Effector memory CD4-positive, alpha-beta T cell (primary cell): ENCODE results near the gene HPSE2.
A peak's percentile ranks its signal among the peaks of the same experiment; 100 is the strongest.

Source experiments
- DNase-seq, 3 donors: peaks; one replicate each; pipeline ENCODE4 v3.0.0-alpha.2; 2020
- H3K27ac ChIP-seq: 2 replicates; pipeline ENCODE4 v1.7.0; 2013; ENCODE audit warnings: mild to moderate bottlenecking, low read length, moderate library complexity; ENCODE audit not compliant: insufficient read depth, poor library complexity, severe bottlenecking
- H3K27me3 ChIP-seq: replicated peaks from 2 replicates; pipeline ENCODE4 v1.7.0; 2013; ENCODE audit warnings: mild to moderate bottlenecking, low read length; ENCODE audit not compliant: insufficient read depth, control insufficient read depth, poor library complexity, severe bottlenecking
- H3K36me3 ChIP-seq: 2 replicates; pipeline ENCODE4 v1.7.0; 2013; ENCODE audit warnings: mild to moderate bottlenecking, low read length, moderate library complexity; ENCODE audit not compliant: control insufficient read depth, insufficient read depth
- H3K4me1 ChIP-seq: 2 replicates; pipeline ENCODE4 v1.7.0; 2013; ENCODE audit warnings: low read length, mild to moderate bottlenecking; ENCODE audit not compliant: control insufficient read depth, insufficient read depth, poor library complexity, severe bottlenecking
- H3K4me3 ChIP-seq: 2 replicates; pipeline ENCODE4 v1.7.0; 2013; ENCODE audit warnings: low read length, low read depth, mild to moderate bottlenecking; ENCODE audit not compliant: insufficient read depth, poor library complexity, severe bottlenecking
- H3K9me3 ChIP-seq: 2 replicates; pipeline ENCODE4 v1.7.0; 2013; ENCODE audit warnings: mild to moderate bottlenecking, low read length, moderate library complexity; ENCODE audit not compliant: control insufficient read depth

The HPSE2 gene

GRCh38 chr10:99234041-99234790 is 1.4 kb downstream of the HPSE2 start:
- no peaks in the 10 kb centered on the region for H3K9me3 ChIP-seq
- peaks cover 13% of the 10 kb centered on the region for H3K27me3 ChIP-seq
- peak overlapping the region; percentile 44 for H3K4me3 ChIP-seq
- no peaks in the 10 kb centered on the region for H3K36me3 ChIP-seq
- DNase-seq: no peak
- H3K27ac ChIP-seq: no peak overlapping the region
- peaks cover 8% of the 10 kb centered on the region for H3K4me1 ChIP-seq

GRCh38 chr10:99233689-99234037 is 2.0 kb downstream of the HPSE2 start:
- DNase-seq: no peak
- peak overlapping the region; percentile 44 for H3K4me3 ChIP-seq

GRCh38 chr10:99233000-99233688 is 2.5 kb downstream of the HPSE2 start:
- peaks cover 8% of the 10 kb centered on the region for H3K4me1 ChIP-seq
- H3K27ac ChIP-seq: no peak overlapping the region
- no peak for DNase-seq
- peaks cover 13% of the 10 kb centered on the region for H3K27me3 ChIP-seq
- no peaks in the 10 kb centered on the region for H3K9me3 ChIP-seq
- no peaks in the 10 kb centered on the region for H3K36me3 ChIP-seq
- H3K4me3 ChIP-seq: no peak overlapping the region

More at GRCh38 chr10:99233689-99234037, 2.0 kb downstream of the HPSE2 start:
- peaks cover 13% of the 10 kb centered on the region for H3K27me3 ChIP-seq
- H3K4me1 ChIP-seq: peaks cover 8% of the 10 kb centered on the region
- no peak overlapping the region for H3K27ac ChIP-seq
- H3K9me3 ChIP-seq: no peaks in the 10 kb centered on the region
- H3K36me3 ChIP-seq: no peaks in the 10 kb centered on the region

DNA sequence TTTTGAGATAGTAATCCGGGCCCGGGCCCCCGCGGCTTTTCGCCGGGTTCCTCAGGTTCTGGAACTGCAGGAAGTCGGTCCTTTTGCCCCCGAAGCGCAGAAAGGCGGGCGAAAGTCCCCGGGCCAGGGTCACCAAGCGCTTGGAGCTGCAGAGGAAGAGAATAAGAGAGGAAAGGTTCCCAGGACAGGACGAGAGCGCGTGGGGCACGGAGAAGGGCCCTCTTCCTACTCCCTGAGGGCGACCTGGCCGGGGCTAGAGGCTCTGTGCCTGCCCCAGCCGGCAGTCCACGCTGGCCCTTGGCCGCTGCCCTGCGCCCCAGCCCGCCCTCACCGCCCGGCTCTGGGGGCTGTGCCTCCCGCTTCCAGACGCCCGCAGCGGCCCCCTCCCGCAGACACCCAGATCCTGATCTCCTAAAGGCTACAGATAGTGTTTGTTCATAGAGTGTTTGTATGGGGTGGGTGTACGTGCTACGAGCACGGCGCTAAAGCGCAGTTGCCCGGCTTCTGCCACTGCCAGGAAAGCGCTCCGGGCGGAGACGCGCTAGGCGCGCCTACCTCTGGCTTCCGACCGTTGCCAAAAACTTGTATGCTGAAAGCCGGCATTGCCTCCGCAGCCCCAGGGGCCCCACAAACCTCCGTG is 3.2 kb downstream of the HPSE2 start:
- no peak overlapping the region for H3K27ac ChIP-seq
- no peak overlapping the region for H3K4me3 ChIP-seq
- no peak for DNase-seq
- H3K36me3 ChIP-seq: no peaks in the 10 kb centered on the region
- peaks cover 8% of the 10 kb centered on the region for H3K4me1 ChIP-seq
- no peaks in the 10 kb centered on the region for H3K9me3 ChIP-seq
- H3K27me3 ChIP-seq: peaks cover 13% of the 10 kb centered on the region

DNA sequence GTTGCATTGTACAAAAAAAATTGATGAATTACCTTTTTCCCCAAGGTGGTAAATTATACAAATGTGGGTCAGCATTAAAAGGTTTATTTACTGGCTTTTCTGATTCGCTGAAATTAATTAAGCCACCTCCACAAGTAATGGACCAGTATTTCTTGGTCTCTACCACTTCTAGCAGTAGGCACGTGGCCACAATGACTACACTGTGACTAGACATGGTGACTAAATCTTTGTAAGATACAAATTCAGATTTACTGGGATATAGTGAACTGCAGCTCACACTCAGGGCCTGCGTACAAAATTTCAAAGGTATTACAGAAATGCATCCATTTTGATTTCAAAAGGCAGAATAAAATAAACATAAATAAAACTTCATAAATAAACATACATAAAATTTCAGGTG is 10.9 kb downstream of the HPSE2 start:
- Histone ChIP-seq H3K4me3 (no peak overlapping the region), H3K9me3 (no peaks in the 10 kb centered on the region), H3K36me3 (no peaks in the 10 kb centered on the region), H3K27me3 (no peaks in the 10 kb centered on the region), H3K4me1 (no peaks in the 10 kb centered on the region), H3K27ac (no peak overlapping the region)
- no peak for DNase-seq

DNA sequence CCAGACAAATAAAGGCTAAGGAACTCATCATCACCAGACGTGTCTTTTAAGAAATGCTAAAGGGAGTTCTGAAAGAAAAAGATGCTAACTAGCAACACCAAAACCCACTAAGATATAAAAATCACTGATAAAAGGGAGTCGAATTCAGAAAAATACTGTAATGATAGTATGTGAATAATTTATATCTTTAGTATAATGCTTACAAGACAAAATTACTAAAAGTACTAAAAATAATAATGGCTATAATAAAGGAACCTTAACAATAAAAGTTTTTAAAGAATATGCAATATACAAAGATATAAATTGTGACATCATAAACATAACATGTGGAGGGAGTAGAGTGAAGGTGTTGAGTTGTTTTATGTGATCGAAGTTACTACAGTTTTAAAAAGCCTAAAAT is 28.3 kb downstream of the HPSE2 start:
- DNase-seq: no peak
- no peak overlapping the region for H3K27ac ChIP-seq
- no peaks in the 10 kb centered on the region for H3K27me3 ChIP-seq

DNA sequence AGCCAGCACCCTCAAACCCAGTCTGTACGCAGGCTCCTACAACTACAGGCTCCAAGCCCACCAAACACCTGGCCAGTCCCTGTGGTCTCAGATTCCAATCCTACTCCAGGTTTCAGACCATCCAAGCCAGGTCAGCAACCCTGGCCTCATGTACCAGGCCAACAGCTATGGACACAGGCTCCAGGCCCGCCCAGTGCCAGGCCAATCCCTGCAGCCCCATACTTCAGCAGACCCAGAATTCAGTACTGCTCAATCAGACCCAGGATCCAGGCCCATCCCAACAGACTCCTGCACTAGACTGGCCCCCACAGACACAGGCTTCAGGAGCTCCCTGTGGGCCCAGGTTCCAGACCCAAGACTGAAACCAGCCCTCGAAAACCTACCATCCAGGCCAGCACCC is 32.3 kb downstream of the HPSE2 start:
- H3K36me3 ChIP-seq: no peaks in the 10 kb centered on the region

More for the DNA sequence above, 28.3 kb downstream of the HPSE2 start:
- peaks cover 2% of the 10 kb centered on the region for H3K9me3 ChIP-seq
- H3K36me3 ChIP-seq: no peaks in the 10 kb centered on the region
- H3K4me1 ChIP-seq: no peaks in the 10 kb centered on the region
- no peak overlapping the region for H3K4me3 ChIP-seq

DNA sequence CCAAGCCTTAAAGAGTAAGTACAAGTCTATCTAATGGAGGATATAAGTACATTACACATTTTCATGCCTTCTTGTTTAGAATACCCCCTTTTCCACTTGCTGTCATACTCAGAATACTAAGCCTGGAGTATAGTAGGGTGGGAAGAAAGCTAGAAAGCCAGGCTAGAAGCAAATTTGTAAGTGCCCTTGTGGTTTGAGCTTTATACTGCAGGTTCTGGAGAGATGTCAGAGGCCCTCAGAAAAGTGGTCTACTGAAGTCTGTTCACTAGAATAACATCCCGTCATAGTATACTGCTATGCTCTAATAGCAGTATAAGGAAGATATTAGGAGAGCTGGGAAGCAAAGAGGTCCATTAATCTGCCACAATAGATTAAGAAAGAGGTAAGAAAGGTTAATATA is 62.7 kb downstream of the HPSE2 start:
- H3K36me3 ChIP-seq: no peaks in the 10 kb centered on the region
- no peak for DNase-seq
- H3K27me3 ChIP-seq: no peaks in the 10 kb centered on the region
- no peaks in the 10 kb centered on the region for H3K4me1 ChIP-seq
- no peak overlapping the region for H3K4me3 ChIP-seq
- H3K27ac ChIP-seq: no peak overlapping the region
- H3K9me3 ChIP-seq: no peaks in the 10 kb centered on the region

More for the DNA sequence above, 32.3 kb downstream of the HPSE2 start:
- H3K4me3 ChIP-seq: no peak overlapping the region
- no peaks in the 10 kb centered on the region for H3K4me1 ChIP-seq
- H3K27ac ChIP-seq: no peak overlapping the region
- peaks cover 2% of the 10 kb centered on the region for H3K9me3 ChIP-seq
- H3K27me3 ChIP-seq: no peaks in the 10 kb centered on the region
- no peak for DNase-seq

- no peak overlapping the region for H3K4me3 ChIP-seq
- no peak overlapping the region for H3K27ac ChIP-seq
- no peaks in the 10 kb centered on the region for H3K4me1 ChIP-seq
- no peaks in the 10 kb centered on the region for H3K36me3 ChIP-seq
- DNase-seq: no peak
- H3K27me3 ChIP-seq: no peaks in the 10 kb centered on the region
- H3K9me3 ChIP-seq: no peaks in the 10 kb centered on the region
Observed at GRCh38 chr10:99172128-99172738, 63.4 kb downstream of the HPSE2 start.
